H1 (cell line): Measurements from ENCODE around the gene RPL14. TPM values are rescaled to one million over a fixed set of nuclear protein-coding genes. Genes with fewer than 3 reads are reported as not detected.

Experiments used
- CTCF ChIA-PET: fragments of 300-600 bp; sonication (Branson Sonifier 250); formaldehyde crosslinking; loops from one replicate; lab custom pipeline; 2021; ENCODE audit not compliant: partially characterized antibody; lab: Charles Lee
- POLR2A ChIA-PET: fragments of 300-600 bp; sonication (Branson Sonifier 250); formaldehyde crosslinking; loops from one replicate; lab custom pipeline; 2021; ENCODE audit warnings: inconsistent platforms; ENCODE audit not compliant: partially characterized antibody; lab: Charles Lee
- DNase-seq, 2 experiments: peaks; one replicate each; pipeline versions ENCODE4 v3.0.0 to v3.0.0-alpha.2; 2010 to 2022; ENCODE audit warnings: low spot score in 2 of 2, low read depth in 1 of 2, mixed read lengths in 1 of 2
- FAIRE-seq: peaks from 2 replicates; lab custom pipeline; 2011; peaks lifted over from hg19 to GRCh38; lab: Jason Lieb, UNC
- H2AFZ ChIP-seq: 2 replicates; pipeline ENCODE4 v1.8.1; 2012; ENCODE audit warnings: low read length, inconsistent platforms
- H2AK5ac ChIP-seq: 2 replicates; pipeline ENCODE4 v1.6.1; 2013; ENCODE audit warnings: low read depth, low read length
- H2BK120ac ChIP-seq: replicated peaks from 2 replicates; pipeline ENCODE3; 2013; ENCODE audit warnings: low read depth, low read length, inconsistent platforms
- H2BK12ac ChIP-seq: 2 replicates; pipeline ENCODE4 v1.6.1; 2013; ENCODE audit warnings: low read depth, low read length
- H2BK15ac ChIP-seq: 2 replicates; pipeline ENCODE4 v1.6.1; 2013; ENCODE audit warnings: low read length
- H2BK20ac ChIP-seq: 2 replicates; pipeline ENCODE4 v1.6.1; 2013; ENCODE audit warnings: low read length
- H2BK5ac ChIP-seq: 2 replicates; pipeline ENCODE4 v1.6.1; 2013; ENCODE audit warnings: low read depth, low read length
- H3K14ac ChIP-seq: 2 replicates; pipeline ENCODE4 v1.6.1; 2013; ENCODE audit warnings: inconsistent platforms; ENCODE audit not compliant: insufficient read length
- H3K18ac ChIP-seq: 2 replicates; pipeline ENCODE4 v1.6.1; 2013; ENCODE audit warnings: low read length; ENCODE audit errors: extremely low read depth
- H3K23ac ChIP-seq: 2 replicates; pipeline ENCODE4 v1.6.1; 2013; ENCODE audit warnings: inconsistent platforms; ENCODE audit not compliant: insufficient read length
- H3K23me2 ChIP-seq: 2 replicates; pipeline ENCODE4 v1.6.1; 2013; ENCODE audit warnings: low read depth, low read length
- H3K27ac ChIP-seq: 2 replicates; pipeline ENCODE4 v1.6.1; 2011; ENCODE audit warnings: low read depth, low read length, inconsistent platforms
- H3K27me3 ChIP-seq, 4 experiments: replicated peaks in 1 of 4; 1 replicate in 1 of 4; 2 replicates in 3 of 4; pipeline versions ENCODE4 v1.6.1 to v1.8.1; 2011 to 2013; ENCODE audit warnings: low read length in 3 of 4, mild to moderate bottlenecking in 3 of 4, inconsistent platforms in 2 of 4, mixed read lengths in 2 of 4, moderate library complexity in 1 of 4; ENCODE audit not compliant: control insufficient read depth in 3 of 4, insufficient read depth in 3 of 4; ENCODE audit errors: extremely low read depth in 1 of 4
- H3K36me3 ChIP-seq, 4 experiments: 2 replicates each; pipeline versions ENCODE4 v1.6.1 to v1.8.1; 2011 to 2013; ENCODE audit warnings: mild to moderate bottlenecking in 4 of 4, low read length in 3 of 4, moderate library complexity in 2 of 4, control low read depth in 1 of 4, inconsistent platforms in 1 of 4; ENCODE audit not compliant: insufficient read depth in 4 of 4, control insufficient read depth in 2 of 4
- H3K4ac ChIP-seq: replicated peaks from 2 replicates; pipeline ENCODE3; 2013; ENCODE audit warnings: low read length, low read depth, mixed read lengths, inconsistent platforms; ENCODE audit not compliant: insufficient read length
- H3K4me1 ChIP-seq, 4 experiments: replicated peaks in 1 of 4; 1 replicate in 1 of 4; 2 replicates in 3 of 4; pipeline versions ENCODE4 v1.6.1 to v1.8.1; 2011 to 2013; ENCODE audit warnings: low read length in 3 of 4, inconsistent platforms in 2 of 4, mixed read lengths in 1 of 4; ENCODE audit not compliant: insufficient read depth in 4 of 4, control insufficient read depth in 3 of 4
- H3K4me2 ChIP-seq, 2 experiments: 2 replicates each; pipeline versions ENCODE4 v1.6.1 to v1.8.1; 2011 to 2013; ENCODE audit warnings: low read depth in 2 of 2, low read length in 2 of 2, control low read depth in 1 of 2, inconsistent platforms in 1 of 2, mild to moderate bottlenecking in 1 of 2; ENCODE audit not compliant: insufficient read depth in 1 of 2
- H3K4me3 ChIP-seq, 4 experiments: fragments of 200-600, 300-600 bp in 1 of 4; sonication (generic), shearing (Covaris generic), sonication (Bioruptor Twin) in 1 of 4; 2 replicates each; pipeline versions ENCODE4 v1.5.1 to v1.8.1; 2011 to 2016; ENCODE audit warnings: low read length in 4 of 4, low read depth in 3 of 4, control low read depth in 2 of 4, inconsistent platforms in 2 of 4, mild to moderate bottlenecking in 2 of 4, mixed read lengths in 1 of 4, moderate library complexity in 1 of 4; ENCODE audit not compliant: insufficient read depth in 2 of 4; ENCODE audit errors: extremely low read depth in 1 of 4
- H3K56ac ChIP-seq: replicated peaks from 2 replicates; pipeline ENCODE3; 2013; ENCODE audit warnings: low read depth, mild to moderate bottlenecking, mixed read lengths, low read length, inconsistent platforms; ENCODE audit not compliant: insufficient read length
- H3K79me1 ChIP-seq: 2 replicates; pipeline ENCODE4 v1.6.1; 2013; ENCODE audit warnings: low read depth, low read length, control low read depth
- H3K79me2 ChIP-seq, 2 experiments: 2 replicates each; pipeline versions ENCODE4 v1.6.1 to v1.8.1; 2012 to 2013; ENCODE audit warnings: low read length in 2 of 2, mild to moderate bottlenecking in 2 of 2, inconsistent platforms in 1 of 2; ENCODE audit not compliant: insufficient read depth in 2 of 2, control insufficient read depth in 1 of 2
- H3K9ac ChIP-seq, 4 experiments: replicated peaks in 1 of 4; 1 replicate in 1 of 4; 2 replicates in 3 of 4; pipeline versions ENCODE4 v1.6.1 to v1.8.1; 2011 to 2013; ENCODE audit warnings: low read depth in 3 of 4, low read length in 3 of 4, control low read depth in 2 of 4, mild to moderate bottlenecking in 2 of 4, moderate library complexity in 2 of 4, inconsistent platforms in 1 of 4; ENCODE audit errors: extremely low read depth in 1 of 4
- H3K9me3 ChIP-seq, 2 experiments: 2 replicates each; pipeline versions ENCODE4 v1.6.1 to v1.8.1; 2012 to 2013; ENCODE audit warnings: mild to moderate bottlenecking in 2 of 2, moderate library complexity in 2 of 2, control low read depth in 1 of 2, inconsistent platforms in 1 of 2, low read depth in 1 of 2, low read length in 1 of 2, mixed read lengths in 1 of 2; ENCODE audit not compliant: insufficient read depth in 2 of 2
- H4K20me1 ChIP-seq, 2 experiments: replicated peaks in 1 of 2; 2 replicates each; pipeline versions ENCODE3 to v1.8.1; 2011 to 2013; ENCODE audit warnings: inconsistent platforms in 2 of 2, low read length in 2 of 2, mild to moderate bottlenecking in 1 of 2; ENCODE audit not compliant: insufficient read depth in 2 of 2, control insufficient read depth in 1 of 2
- H4K5ac ChIP-seq: 2 replicates; pipeline ENCODE4 v1.6.1; 2013; ENCODE audit warnings: low read length, low read depth, mixed read lengths, inconsistent platforms; ENCODE audit not compliant: insufficient read length
- H4K8ac ChIP-seq: 2 replicates; pipeline ENCODE4 v1.8.0; 2013; ENCODE audit warnings: mild to moderate bottlenecking, moderate library complexity, low read length, inconsistent platforms; ENCODE audit not compliant: insufficient read depth; ENCODE audit errors: extremely low read depth
- H4K91ac ChIP-seq: replicated peaks from 2 replicates; pipeline ENCODE3; 2013; ENCODE audit warnings: low read length, mixed read lengths, inconsistent platforms; ENCODE audit not compliant: insufficient read length
- ASH2L ChIP-seq: fragments of 200-600, 300-600 bp; sonication (generic); IDR thresholded peaks from one replicate; pipeline ENCODE4 v1.7.1; 2017; ENCODE audit warnings: low read length
- ATF3 ChIP-seq: IDR thresholded peaks from 2 replicates; pipeline ENCODE4 v1.6.1; 2011; ENCODE audit warnings: low read depth, mild to moderate bottlenecking, low read length; ENCODE audit not compliant: insufficient read depth
- E2F6 ChIP-seq: IDR thresholded peaks from 2 replicates; pipeline ENCODE4 v1.6.1; 2012; ENCODE audit warnings: inconsistent platforms
- KDM1A ChIP-seq: fragments of 200-600, 300-600 bp; sonication (generic); IDR thresholded peaks from 2 replicates; pipeline ENCODE4 v1.7.1; 2016; ENCODE audit warnings: mild to moderate bottlenecking, low read length, borderline replicate concordance
- POU5F1 ChIP-seq: IDR thresholded peaks from 2 replicates; pipeline ENCODE4 v1.6.1; 2011; ENCODE audit warnings: low read depth, mild to moderate bottlenecking, low read length, moderate library complexity
- SAP30 ChIP-seq: fragments of 300-600 bp; sonication (generic); IDR thresholded peaks from 2 replicates; pipeline ENCODE4 v1.7.1; 2012; ENCODE audit warnings: low read length, moderate library complexity, mild to moderate bottlenecking, inconsistent platforms; ENCODE audit not compliant: insufficient read depth, insufficient replicate concordance
- SIRT6 ChIP-seq: IDR thresholded peaks from one replicate; pipeline ENCODE4 v1.7.1; 2012; ENCODE audit warnings: low read length, inconsistent platforms
- TAF7 ChIP-seq: optimal IDR thresholded peaks from 2 replicates; pipeline ENCODE3; 2011; ENCODE audit warnings: low read depth, mild to moderate bottlenecking, inconsistent platforms, low read length, moderate library complexity, borderline replicate concordance
- TCF12 ChIP-seq: IDR thresholded peaks from 2 replicates; pipeline ENCODE4 v1.6.1; 2011; ENCODE audit warnings: low read depth, mild to moderate bottlenecking, low read length
- WGBS, 2 experiments: shearing (Covaris generic) in 1 of 2; methylation state at CpG; one replicate each; pipeline versions ENCODE4 v1.1.6 to v1.1.7; 2013 to 2015; ENCODE audit warnings: low lambda C conversion rate in 2 of 2, mixed read lengths in 2 of 2, inconsistent platforms in 1 of 2, low coverage in 1 of 2, missing lambda C conversion rate in 1 of 2; ENCODE audit not compliant: insufficient replicate concordance in 2 of 2, insufficient coverage in 1 of 2, insufficient read length in 1 of 2; ENCODE audit errors: extremely low coverage in 1 of 2, missing lambda C conversion rate in 1 of 2; 5-methylcytosine and 5-hydroxymethylcytosine counted together
- polyA plus RNA-seq, 7 experiments: library from polyadenylated mRNA; depleted of rRNA in 3 of 7; stranded (reverse) in 5 of 7; unstranded in 2 of 7; fragments of >200 nt in 5 of 7; fragments of 200-250 nt in 2 of 7; gene quantifications; 1 replicate in 5 of 7; 2 replicates in 1 of 7; 4 replicates in 1 of 7; pipeline versions ENCODE4 v1.2.1 to v1.2.3, GENCODE V29; 2011 to 2013; ENCODE audit warnings: missing spikeins in 2 of 7, mixed read lengths in 2 of 7
- total RNA-seq: library from RNA; stranded (reverse); fragmentation: NEBNext Ultra II Directional; extraction: Animal tissue kit (Norgen Biotek cat#: 25700); gene quantifications from 2 replicates; pipeline ENCODE4 v1.2.1, GENCODE V29; 2021

RPL14 gene
- total and polyA plus RNA-seq, 2 of the 8 experiments (the other 6 are each of a cell fraction or from before 2014, with no cell fraction given): 1,192 to 2,341 TPM

- Histone ChIP-seq H3K79me2 (peaks cover 3 to 9% of the 10 kb centered on the region in 2 experiments), H2BK15ac (no peak overlapping the region), H3K14ac (no peak overlapping the region), H3K4ac (no peak overlapping the region), H2AK5ac (no peak overlapping the region), H3K79me1 (no peaks in the 10 kb centered on the region), H3K4me3 (peak overlapping the region; percentile 75 to 91 (median 82)), H2BK12ac (peak overlapping the region; percentile 88; the same call in 1 of the 2 replicates), H2BK20ac (no peak overlapping the region), H3K27me3 (no peaks in the 10 kb centered on the region), H2BK120ac (no peak overlapping the region), H4K5ac (peak overlapping the region; percentile 63), H3K4me1 (peaks cover 0 to 3% (median 0%) of the 10 kb centered on the region in 4 experiments; a peak in 1 of 7 replicates), H4K20me1 (peaks cover 0 to 2% of the 10 kb centered on the region in 2 experiments), H3K56ac (peak overlapping the region; percentile 66), H4K8ac (peak overlapping the region; percentile 97; the same call in 1 of the 2 replicates), H3K9ac (peak overlapping the region; percentile 93 to 95 (median 94)), H4K91ac (peak overlapping the region; percentile 39), H3K27ac (peak overlapping the region; percentile 94), H3K4me2 (peak overlapping the region; percentile 73 to 99), H3K23ac (no peak overlapping the region), H3K9me3 (no peaks in the 10 kb centered on the region), H2BK5ac (peak overlapping the region; percentile 86), H3K18ac (peak overlapping the region; percentile 39; the same call in 1 of the 2 replicates), H2AFZ (peak overlapping the region; percentile 87; the same call in 1 of the 2 replicates), H3K23me2 (peaks cover 9% of the 10 kb centered on the region), H3K36me3 (peaks cover 0 to 5% (median under 1%) of the 10 kb centered on the region in 4 experiments; a peak in 2 of 8 replicates)
- 2% methylated on average over 41 of the region's 41 CpGs; no CpG with 5 or more reads in 1 of the 2 experiments for WGBS, 2 experiments
- DNase-seq (peak; percentile 90 to 96), FAIRE-seq (peak; percentile 94)
- ChIA-PET POLR2A (interaction anchor here (0.6 to 5.7 kb wide), 8 partner anchors 9 to 144 kb away, joined by 3 to 50 read pairs (median 4); partner anchors contain the start of genes ZNF620 and ZNF621), CTCF (interaction anchor here (0.7 to 1.5 kb wide), 4 partner anchors 52 to 136 kb away, joined by 3 to 7 read pairs (median 4); no protein-coding TSS in a partner anchor)
- TF ChIP-seq TCF12 (no peak), POU5F1 (no peak), ASH2L (peak; percentile 65), SIRT6 (no peak), SAP30 (peak; percentile 95), TAF7 (peak; percentile 21), ATF3 (no peak), E2F6 (peak; percentile 56; the same call in 1 of the 2 replicates), KDM1A (no peak)
These were observed 4.0 kb upstream of the RPL14 start for GRCh38 chr3:40452876-40453730.
